Endothelial cell of umbilical vein (primary cell): ENCODE measurements around the gene GZMM. TPM values are rescaled to one million over a fixed set of nuclear protein-coding genes. Genes with fewer than 3 reads are reported as not detected.

Experiments used
- BruUV-seq: library from RNA; stranded (reverse); fragments of 400-500 nt; replicated peaks from 2 replicates; lab custom pipeline; 2021; lab: Mats Ljungman, UMichigan
- CTCF ChIA-PET: fragments of 300-600, 350-600 bp; sonication (Branson Sonifier 250); formaldehyde crosslinking; loops from one replicate; lab custom pipeline; 2021; ENCODE audit warnings: antibody characterized with exemption, inconsistent platforms; lab: Charles Lee
- POLR2A ChIA-PET: fragments of 300-600, 350-600 bp; sonication (Branson Sonifier 250); formaldehyde crosslinking; loops from one replicate; lab custom pipeline; 2021; ENCODE audit warnings: antibody characterized with exemption, inconsistent platforms; lab: Charles Lee
- DNase-seq: peaks from one replicate; pipeline ENCODE4 v3.0.0-alpha.2; 2011; ENCODE audit warnings: low read depth, low spot score
- FAIRE-seq: peaks from 2 replicates; lab custom pipeline; 2011; peaks lifted over from hg19 to GRCh38; lab: Jason Lieb, UNC
- H2AFZ ChIP-seq: 2 replicates; pipeline ENCODE4 v1.6.0; 2012; ENCODE audit warnings: low read depth, low read length, control low read depth, inconsistent platforms
- H3K27ac ChIP-seq: 2 replicates; pipeline ENCODE4 v1.5.1; 2011; ENCODE audit warnings: low read depth, mild to moderate bottlenecking, control low read depth, low read length, moderate library complexity; ENCODE audit not compliant: insufficient read depth
- H3K27me3 ChIP-seq, 2 experiments: 2 replicates each; pipeline versions ENCODE4 v1.6.0 to v1.6.1; 2011; ENCODE audit warnings: low read length in 2 of 2, mixed read lengths in 1 of 2; ENCODE audit not compliant: control insufficient read depth in 2 of 2, insufficient read depth in 2 of 2
- H3K36me3 ChIP-seq, 2 experiments: 2 replicates in 1 of 2; 3 replicates in 1 of 2; pipeline ENCODE4 v1.5.1; 2011; ENCODE audit warnings: low read length in 2 of 2, mild to moderate bottlenecking in 1 of 2, moderate library complexity in 1 of 2; ENCODE audit not compliant: control insufficient read depth in 2 of 2, insufficient read depth in 2 of 2; ENCODE audit errors: extremely low read depth in 1 of 2
- H3K4me1 ChIP-seq: 3 replicates; pipeline ENCODE4 v1.5.1; 2011; ENCODE audit warnings: mild to moderate bottlenecking, low read length; ENCODE audit not compliant: control insufficient read depth, insufficient read depth; ENCODE audit errors: extremely low read depth
- H3K4me2 ChIP-seq: 2 replicates; pipeline ENCODE4 v1.6.1; 2011; ENCODE audit warnings: low read length, control low read depth, mixed read lengths; ENCODE audit not compliant: insufficient read depth
- H3K4me3 ChIP-seq, 3 experiments: fragments of 200-600 bp in 1 of 3; sonication (generic), shearing (Covaris generic) in 1 of 3; replicated peaks in 1 of 3; 2 replicates each; pipeline ENCODE4 v1.5.1; 2011 to 2016; ENCODE audit warnings: control low read depth in 3 of 3, low read length in 3 of 3, mild to moderate bottlenecking in 2 of 3, inconsistent platforms in 1 of 3, low read depth in 1 of 3, moderate library complexity in 1 of 3; ENCODE audit not compliant: insufficient read depth in 1 of 3
- H3K79me2 ChIP-seq: 2 replicates; pipeline ENCODE4 v1.6.0; 2012; ENCODE audit warnings: low read length, inconsistent platforms; ENCODE audit not compliant: control insufficient read depth, insufficient read depth
- H3K9ac ChIP-seq: replicated peaks from 2 replicates; pipeline ENCODE3; 2011; ENCODE audit warnings: low read length, control low read depth; ENCODE audit not compliant: insufficient read depth; ENCODE audit errors: extremely low read depth
- H3K9me1 ChIP-seq: replicated peaks from 3 replicates; pipeline ENCODE4 v1.6.0; 2011; ENCODE audit warnings: mild to moderate bottlenecking, low read length; ENCODE audit not compliant: control insufficient read depth, insufficient read depth; ENCODE audit errors: extremely low read depth
- H3K9me3 ChIP-seq: replicated peaks from 2 replicates; pipeline ENCODE4 v1.5.1; 2012; ENCODE audit warnings: low read length, inconsistent platforms; ENCODE audit not compliant: control insufficient read depth, insufficient read depth
- H4K20me1 ChIP-seq: replicated peaks from 2 replicates; pipeline ENCODE3; 2011; ENCODE audit warnings: mild to moderate bottlenecking, low read length; ENCODE audit not compliant: control insufficient read depth, insufficient read depth; ENCODE audit errors: extremely low read depth
- EZH2 ChIP-seq: IDR thresholded peaks from 2 replicates; pipeline ENCODE4 v1.6.1; 2012; ENCODE audit warnings: borderline replicate concordance, low read depth, mild to moderate bottlenecking, moderate library complexity, low read length, inconsistent platforms; ENCODE audit not compliant: severe bottlenecking
- FOS ChIP-seq: IDR thresholded peaks from 2 replicates; pipeline ENCODE4 v1.6.1; 2011; ENCODE audit warnings: mild to moderate bottlenecking, low read length, moderate library complexity, borderline replicate concordance; ENCODE audit not compliant: insufficient read depth
- GATA2 ChIP-seq: IDR thresholded peaks from 2 replicates; pipeline ENCODE4 v1.7.0; 2011; ENCODE audit warnings: low read depth, mild to moderate bottlenecking, moderate library complexity, mixed read lengths, low read length; ENCODE audit not compliant: insufficient read length, insufficient read depth
- JUN ChIP-seq: IDR thresholded peaks from 2 replicates; pipeline ENCODE4 v1.6.1; 2011; ENCODE audit warnings: borderline replicate concordance, low read depth; ENCODE audit not compliant: insufficient read length, insufficient read depth
- MYC ChIP-seq: IDR thresholded peaks from one replicate; pipeline ENCODE4 v1.6.1; 2011; ENCODE audit warnings: mild to moderate bottlenecking, low read depth, low read length
- POLR2A ChIP-seq: IDR thresholded peaks from 2 replicates; pipeline ENCODE4 v1.6.1; 2012; ENCODE audit warnings: low read depth, mild to moderate bottlenecking, control low read depth, low read length
- POLR2AphosphoS5 ChIP-seq: IDR thresholded peaks from 2 replicates; pipeline ENCODE4 v1.6.1; 2012; ENCODE audit warnings: low read depth, mild to moderate bottlenecking, control low read depth, low read length, moderate library complexity; ENCODE audit not compliant: insufficient read depth
- dilution Hi-C: fragments of 300-500 bp; cut with MboI; formaldehyde crosslinking; loops from one replicate; pipeline ENCODE4 v1.15.0; 2019; ENCODE audit warnings: low sequenced_read_pairs; ENCODE audit not compliant: extremely low pct_ligation_motif_present
- intact Hi-C: fragments of 100-400 bp; cut with micrococcal nuclease; formaldehyde crosslinking; loops from one replicate; pipeline ENCODE4 v1.10.0; 2022
- polyA plus RNA-seq, 4 experiments: library from polyadenylated mRNA; depleted of rRNA in 3 of 4; stranded (reverse) in 3 of 4; unstranded in 1 of 4; fragments of >200 nt; gene quantifications; 2 replicates each; pipeline versions ENCODE4 v1.2.1 to v1.2.3, GENCODE V29; 2011 to 2012; ENCODE audit warnings: missing spikeins in 1 of 4
- total RNA-seq: library from RNA; stranded (reverse); gene quantifications from 2 replicates; pipeline ENCODE4 v1.2.3, GENCODE V29; 2021
- TF ChIP-seq, protein P1 (sequence below): IDR thresholded peaks from 2 replicates; pipeline ENCODE4 v1.6.1; 2011; ENCODE audit not compliant: insufficient read depth, insufficient read length
- TF ChIP-seq, protein P2 (sequence below), 2 donors: IDR thresholded peaks; 1 replicate in 1 of 2; 2 replicates in 1 of 2; pipeline ENCODE4 v1.5.1; 2011; ENCODE audit warnings: low read length in 2 of 2, mild to moderate bottlenecking in 2 of 2, moderate library complexity in 2 of 2, control low read depth in 1 of 2, inconsistent platforms in 1 of 2, low read depth in 1 of 2; ENCODE audit not compliant: insufficient read depth in 1 of 2; ENCODE audit errors: extremely low read depth in 1 of 2

The GZMM gene
- total and polyA plus RNA-seq, 2 donors (not counting 3 experiments of a cell fraction or from before 2014, with no cell fraction given) = not detected

DNA sequence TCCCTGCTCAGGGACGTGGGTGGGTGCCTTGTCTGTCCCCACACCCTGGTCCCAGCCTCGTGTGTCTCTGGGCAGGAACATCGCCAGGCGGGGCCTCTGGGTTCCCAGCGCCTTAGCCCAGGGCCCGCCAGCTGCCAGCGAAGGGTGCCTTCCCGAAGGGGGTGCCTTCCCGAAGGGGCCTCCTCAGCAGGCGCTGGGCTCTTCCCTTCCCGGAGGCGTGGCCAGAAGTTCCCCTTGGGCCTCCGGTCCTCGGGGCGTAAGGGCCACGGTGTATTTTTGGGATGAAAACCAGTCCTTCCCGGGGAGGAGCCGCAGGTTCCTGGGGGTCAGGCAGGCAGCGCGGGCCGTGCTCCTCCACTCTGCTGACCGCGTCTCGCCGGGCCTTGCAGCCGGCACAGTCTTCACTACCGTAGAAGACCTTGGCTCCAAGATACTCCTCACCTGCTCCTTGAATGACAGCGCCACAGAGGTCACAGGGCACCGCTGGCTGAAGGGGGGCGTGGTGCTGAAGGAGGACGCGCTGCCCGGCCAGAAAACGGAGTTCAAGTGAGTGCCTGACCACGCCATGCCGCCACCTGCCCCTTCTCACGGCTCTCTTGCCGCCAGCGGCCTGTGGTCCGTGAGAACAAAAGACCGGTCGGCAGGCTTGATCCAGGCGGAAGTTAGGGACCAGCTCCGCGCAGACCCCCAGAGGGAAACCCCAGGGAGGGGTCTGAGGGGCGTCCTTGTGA, 35.4 kb downstream of the GZMM start:
- H3K4me1 ChIP-seq = peaks cover 15% of the 10 kb centered on the region
- peaks cover 2% of the 10 kb centered on the region for H4K20me1 ChIP-seq
- H3K27me3 ChIP-seq = no peaks in the 10 kb centered on the region
- no peaks in the 10 kb centered on the region for H3K9me3 ChIP-seq
- no peak overlapping the region for H3K27ac ChIP-seq
- no peaks in the 10 kb centered on the region for H3K9me1 ChIP-seq
- CTCF ChIA-PET = no interaction called here
- intact Hi-C loops = no loop called here
- DNase-seq (no peak), FAIRE-seq (no peak)
- dilution Hi-C loops = no loop called here
- no peak overlapping the region for H3K9ac ChIP-seq
- H3K4me2 ChIP-seq = no peak overlapping the region
- TF ChIP-seq, protein P1, sequence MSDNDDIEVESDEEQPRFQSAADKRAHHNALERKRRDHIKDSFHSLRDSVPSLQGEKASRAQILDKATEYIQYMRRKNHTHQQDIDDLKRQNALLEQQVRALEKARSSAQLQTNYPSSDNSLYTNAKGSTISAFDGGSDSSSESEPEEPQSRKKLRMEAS = no peak
- TF ChIP-seq, protein P2, sequence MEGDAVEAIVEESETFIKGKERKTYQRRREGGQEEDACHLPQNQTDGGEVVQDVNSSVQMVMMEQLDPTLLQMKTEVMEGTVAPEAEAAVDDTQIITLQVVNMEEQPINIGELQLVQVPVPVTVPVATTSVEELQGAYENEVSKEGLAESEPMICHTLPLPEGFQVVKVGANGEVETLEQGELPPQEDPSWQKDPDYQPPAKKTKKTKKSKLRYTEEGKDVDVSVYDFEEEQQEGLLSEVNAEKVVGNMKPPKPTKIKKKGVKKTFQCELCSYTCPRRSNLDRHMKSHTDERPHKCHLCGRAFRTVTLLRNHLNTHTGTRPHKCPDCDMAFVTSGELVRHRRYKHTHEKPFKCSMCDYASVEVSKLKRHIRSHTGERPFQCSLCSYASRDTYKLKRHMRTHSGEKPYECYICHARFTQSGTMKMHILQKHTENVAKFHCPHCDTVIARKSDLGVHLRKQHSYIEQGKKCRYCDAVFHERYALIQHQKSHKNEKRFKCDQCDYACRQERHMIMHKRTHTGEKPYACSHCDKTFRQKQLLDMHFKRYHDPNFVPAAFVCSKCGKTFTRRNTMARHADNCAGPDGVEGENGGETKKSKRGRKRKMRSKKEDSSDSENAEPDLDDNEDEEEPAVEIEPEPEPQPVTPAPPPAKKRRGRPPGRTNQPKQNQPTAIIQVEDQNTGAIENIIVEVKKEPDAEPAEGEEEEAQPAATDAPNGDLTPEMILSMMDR (IDR thresholded peaks at IDR 0.05; ENCODE audit: extremely low read depth in 1 of 2, insufficient read depth in 1 of 2, low read depth in 1 of 2, low read length in 2 of 2) = no peak
- TF ChIP-seq FOS = no peak
- no peak for TF ChIP-seq POLR2AphosphoS5
- no peak for TF ChIP-seq EZH2
- no peak for TF ChIP-seq GATA2
- TF ChIP-seq POLR2A = no peak
- no peak for TF ChIP-seq MYC
- TF ChIP-seq JUN = no peak
- H2AFZ ChIP-seq = no peak overlapping the region
- peaks cover 59% of the 10 kb centered on the region for H3K79me2 ChIP-seq
- BruUV-seq = no TSS peak
- POLR2A ChIA-PET = no interaction called here
- H3K4me3 ChIP-seq = no peak overlapping the region
- H3K36me3 ChIP-seq = peaks cover 5 to 33% of the 10 kb centered on the region in 2 experiments
